GM06990 (cell line): ENCODE results near the gene BRF1.
A peak's percentile ranks its signal among the peaks of the same experiment; 100 is the strongest.

Source experiments
- DNase-seq: peaks from one replicate; pipeline ENCODE4 v3.0.0-alpha.2; 2011; ENCODE audit not compliant: insufficient read length; ENCODE audit errors: extremely low read depth
- H3K27me3 ChIP-seq: replicated peaks from 2 replicates; pipeline ENCODE4 v1.6.0; 2011; ENCODE audit warnings: low read length; ENCODE audit not compliant: control insufficient read depth, insufficient read depth
- H3K36me3 ChIP-seq: 2 replicates; pipeline ENCODE4 v1.5.1; 2011; ENCODE audit warnings: low read length; ENCODE audit not compliant: control insufficient read depth, insufficient read depth
- H3K4me3 ChIP-seq: replicated peaks from 2 replicates; pipeline ENCODE4 v1.5.1; 2011; ENCODE audit warnings: low read depth, mild to moderate bottlenecking, control low read depth, low read length
- TF ChIP-seq, protein P1 (sequence below): IDR thresholded peaks from 2 replicates; pipeline ENCODE4 v1.5.1; 2011; ENCODE audit warnings: low read length, control low read depth, mild to moderate bottlenecking, inconsistent platforms; ENCODE audit not compliant: insufficient read depth, poor library complexity, severe bottlenecking

Gene BRF1

DNA sequence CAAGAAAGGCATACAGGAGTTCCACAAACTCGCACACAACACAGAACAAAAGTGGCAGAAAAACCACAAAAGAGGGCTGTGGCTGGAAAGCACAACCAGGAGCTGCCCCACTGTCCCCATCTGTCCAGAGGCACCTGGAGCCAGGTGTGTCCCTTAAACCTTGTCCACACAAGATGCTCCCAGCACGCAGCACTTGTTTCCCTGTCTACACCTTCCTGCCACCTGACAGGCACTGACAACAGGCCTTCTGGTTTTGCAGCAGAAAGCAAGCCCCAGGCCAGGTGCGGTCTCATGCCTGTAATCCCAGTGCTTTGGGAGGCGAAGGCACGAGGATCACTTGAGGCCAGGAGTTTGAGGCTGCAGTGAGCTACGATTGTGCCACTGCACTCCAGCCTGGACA is 48.9 kb downstream of the BRF1 start:
- no peaks in the 10 kb centered on the region for H3K27me3 ChIP-seq
- H3K4me3 ChIP-seq = no peak overlapping the region
- peaks cover 16% of the 10 kb centered on the region for H3K36me3 ChIP-seq
- DNase-seq = no peak
- TF ChIP-seq, protein P1, sequence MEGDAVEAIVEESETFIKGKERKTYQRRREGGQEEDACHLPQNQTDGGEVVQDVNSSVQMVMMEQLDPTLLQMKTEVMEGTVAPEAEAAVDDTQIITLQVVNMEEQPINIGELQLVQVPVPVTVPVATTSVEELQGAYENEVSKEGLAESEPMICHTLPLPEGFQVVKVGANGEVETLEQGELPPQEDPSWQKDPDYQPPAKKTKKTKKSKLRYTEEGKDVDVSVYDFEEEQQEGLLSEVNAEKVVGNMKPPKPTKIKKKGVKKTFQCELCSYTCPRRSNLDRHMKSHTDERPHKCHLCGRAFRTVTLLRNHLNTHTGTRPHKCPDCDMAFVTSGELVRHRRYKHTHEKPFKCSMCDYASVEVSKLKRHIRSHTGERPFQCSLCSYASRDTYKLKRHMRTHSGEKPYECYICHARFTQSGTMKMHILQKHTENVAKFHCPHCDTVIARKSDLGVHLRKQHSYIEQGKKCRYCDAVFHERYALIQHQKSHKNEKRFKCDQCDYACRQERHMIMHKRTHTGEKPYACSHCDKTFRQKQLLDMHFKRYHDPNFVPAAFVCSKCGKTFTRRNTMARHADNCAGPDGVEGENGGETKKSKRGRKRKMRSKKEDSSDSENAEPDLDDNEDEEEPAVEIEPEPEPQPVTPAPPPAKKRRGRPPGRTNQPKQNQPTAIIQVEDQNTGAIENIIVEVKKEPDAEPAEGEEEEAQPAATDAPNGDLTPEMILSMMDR = no peak

DNA sequence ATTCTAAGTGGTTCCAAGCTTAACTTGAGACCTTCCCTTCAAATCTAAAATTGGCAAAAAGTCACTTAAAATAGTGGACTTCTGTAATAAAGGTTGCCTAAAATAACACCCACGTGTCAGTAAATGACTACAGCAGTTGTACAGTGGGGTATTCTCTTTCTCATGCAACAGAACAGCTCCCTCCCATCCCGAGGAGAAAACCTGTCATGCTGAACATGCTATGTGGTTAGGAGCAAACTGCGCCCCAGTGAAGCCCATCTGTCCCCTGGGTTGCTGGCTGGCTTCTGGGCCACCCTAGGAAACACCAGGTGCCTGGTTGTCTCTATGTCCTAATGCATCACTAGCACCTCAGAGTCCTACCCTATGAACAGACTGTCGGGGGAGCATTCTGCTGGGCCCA is 49.8 kb downstream of the BRF1 start:
- H3K27me3 ChIP-seq = no peaks in the 10 kb centered on the region
- peaks cover 14% of the 10 kb centered on the region for H3K36me3 ChIP-seq
- DNase-seq = no peak
- TF ChIP-seq, protein P1 = no peak
- H3K4me3 ChIP-seq = no peak overlapping the region

DNA sequence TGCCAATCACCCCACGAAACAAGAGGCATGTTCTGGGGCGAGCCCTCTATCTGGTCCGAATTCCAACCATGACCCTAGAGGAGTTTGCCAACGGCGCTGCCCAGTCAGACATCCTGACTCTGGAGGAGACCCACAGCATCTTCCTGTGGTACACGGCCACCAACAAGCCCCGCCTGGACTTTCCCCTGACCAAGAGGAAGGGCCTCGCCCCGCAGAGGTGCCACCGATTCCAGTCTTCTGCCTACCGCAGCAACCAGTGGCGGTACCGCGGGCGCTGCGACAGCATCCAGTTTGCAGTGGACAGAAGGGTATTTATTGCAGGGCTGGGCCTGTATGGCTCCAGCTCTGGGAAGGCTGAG is 50.8 kb downstream of the BRF1 start:
- DNase-seq = no peak
- no peak overlapping the region for H3K4me3 ChIP-seq
- H3K27me3 ChIP-seq = no peaks in the 10 kb centered on the region
- peaks cover 14% of the 10 kb centered on the region for H3K36me3 ChIP-seq
- TF ChIP-seq, protein P1 = no peak

DNA sequence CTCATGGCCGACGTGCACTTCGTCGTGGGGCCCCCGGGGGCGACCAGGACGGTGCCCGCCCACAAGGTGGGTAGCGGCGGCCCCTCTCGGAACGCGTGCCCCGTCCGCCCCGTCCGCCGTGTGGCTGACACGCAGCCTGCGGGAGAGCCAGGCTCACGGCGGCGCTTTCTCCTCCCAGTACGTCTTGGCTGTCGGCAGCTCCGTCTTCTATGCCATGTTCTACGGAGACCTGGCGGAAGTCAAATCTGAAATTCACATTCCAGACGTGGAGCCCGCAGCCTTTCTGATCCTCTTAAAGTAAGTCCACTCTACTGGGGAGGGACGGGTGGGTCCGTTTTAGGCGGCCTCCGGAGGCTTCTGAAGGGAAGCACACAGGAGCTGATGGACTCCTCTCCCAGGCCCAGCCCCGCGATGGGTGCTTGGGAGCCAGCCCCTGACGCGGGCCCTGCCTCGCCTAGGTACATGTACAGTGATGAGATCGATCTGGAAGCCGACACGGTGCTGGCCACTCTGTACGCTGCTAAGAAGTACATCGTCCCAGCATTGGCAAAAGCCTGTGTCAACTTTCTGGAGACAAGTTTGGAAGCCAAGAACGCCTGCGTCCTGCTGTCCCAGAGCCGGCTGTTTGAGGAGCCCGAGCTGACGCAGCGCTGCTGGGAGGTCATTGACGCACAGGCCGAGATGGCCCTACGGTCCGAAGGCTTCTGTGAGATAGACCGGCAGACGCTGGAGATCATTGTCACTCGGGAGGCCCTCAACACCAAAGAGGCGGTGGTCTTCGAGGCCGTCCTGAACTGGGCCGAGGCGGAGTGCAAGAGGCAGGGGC is 51.4 kb downstream of the BRF1 start:
- Histone ChIP-seq H3K36me3 (peaks cover 14% of the 10 kb centered on the region), H3K27me3 (no peaks in the 10 kb centered on the region), H3K4me3 (peak overlapping the region; percentile 63)
- TF ChIP-seq, protein P1 = no peak
- DNase-seq = no peak

DNA sequence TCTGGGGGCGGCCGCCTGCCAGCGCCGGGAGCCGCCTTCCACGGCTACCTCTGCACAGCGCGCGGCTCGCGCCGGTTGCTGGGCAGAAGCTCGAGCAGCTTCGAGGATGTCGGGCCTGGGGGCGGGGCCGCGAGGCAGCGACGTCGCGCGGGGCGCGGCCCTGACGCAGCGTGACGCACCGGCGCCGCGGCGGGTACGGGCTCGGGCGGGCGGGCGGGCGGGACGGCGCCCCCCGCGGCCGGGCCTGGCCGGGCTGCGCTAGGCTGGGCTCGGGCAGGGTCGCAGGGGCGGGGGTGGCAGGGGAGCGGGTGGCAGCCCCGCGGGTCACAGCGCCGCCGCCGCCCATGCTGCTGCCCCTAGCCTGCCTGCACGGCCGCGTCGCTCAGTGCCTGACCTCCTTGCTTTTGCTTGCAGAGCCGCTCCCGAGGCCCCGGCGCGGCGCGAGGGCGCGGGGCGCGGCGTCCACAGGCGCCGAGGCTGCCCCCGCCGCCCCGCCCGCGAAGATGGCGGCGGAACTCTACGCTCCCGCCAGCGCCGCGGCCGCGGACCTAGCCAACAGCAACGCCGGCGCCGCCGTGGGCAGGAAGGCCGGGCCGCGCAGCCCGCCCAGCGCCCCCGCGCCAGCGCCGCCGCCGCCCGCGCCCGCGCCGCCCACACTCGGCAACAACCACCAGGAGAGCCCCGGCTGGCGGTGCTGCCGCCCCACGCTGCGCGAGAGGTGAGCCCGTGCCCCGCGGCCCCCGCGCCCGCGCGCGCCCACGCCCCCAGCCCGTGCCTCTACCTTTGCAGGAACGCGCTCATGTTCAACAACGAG is 52.2 kb downstream of the BRF1 start, which contains the start of gene BTBD6:
Gene BTBD6 (plus strand): TSS at position 166 of the 814 bp plus-strand sequence. CDS start 179 bp downstream, at position 345.
- Histone ChIP-seq H3K4me3 (peak within 1 kb of the TSS; percentile 63), H3K27me3 (no peaks in the 10 kb centered on the region), H3K36me3 (peaks cover 14% of the 10 kb centered on the region)
- TF ChIP-seq, protein P1 = no peak
- peak; percentile 93 for DNase-seq
